Left lobe of liver (tissue), 2 donors: ENCODE results near the gene ATG4A. TPM values are rescaled to one million over a fixed set of nuclear protein-coding genes. Genes with fewer than 3 reads are reported as not detected.

ENCODE experiments used
- ATAC-seq: fragments of 200-7000 bp; cut with Tn5 transposase; one replicate; pipeline ENCODE4 v1.9.1; 2020; ENCODE audit warnings: mild to moderate bottlenecking, moderate library complexity
- DNase-seq: peaks from one replicate; pipeline ENCODE4 v3.0.0-alpha.2; 2020; ENCODE audit warnings: low spot score
- total RNA-seq: library from RNA; stranded (reverse); gene quantifications from one replicate; pipeline ENCODE4 v1.2.1, GENCODE V29; 2021
- donor health status: DM: no; HTN: no; CAD: no; lungs with moderate emphysema.
- donor health status: DM: no; HTN: yes; CAD: no.

ATG4A gene
- total RNA-seq = 12.1 TPM

- DNase-seq (peak; percentile 94), ATAC-seq (peak; percentile 97)
Measured at GRCh38 chrX:108091264-108091877, at the start of gene ATG4A, which contains the start of gene PSMD10. Gene ATG4A (plus strand): TSS chrX:108091778. CDS start chrX:108091827, 49 bp downstream. Gene PSMD10 (minus strand): TSS chrX:108091542. CDS start chrX:108091520, 22 bp downstream.

DNA sequence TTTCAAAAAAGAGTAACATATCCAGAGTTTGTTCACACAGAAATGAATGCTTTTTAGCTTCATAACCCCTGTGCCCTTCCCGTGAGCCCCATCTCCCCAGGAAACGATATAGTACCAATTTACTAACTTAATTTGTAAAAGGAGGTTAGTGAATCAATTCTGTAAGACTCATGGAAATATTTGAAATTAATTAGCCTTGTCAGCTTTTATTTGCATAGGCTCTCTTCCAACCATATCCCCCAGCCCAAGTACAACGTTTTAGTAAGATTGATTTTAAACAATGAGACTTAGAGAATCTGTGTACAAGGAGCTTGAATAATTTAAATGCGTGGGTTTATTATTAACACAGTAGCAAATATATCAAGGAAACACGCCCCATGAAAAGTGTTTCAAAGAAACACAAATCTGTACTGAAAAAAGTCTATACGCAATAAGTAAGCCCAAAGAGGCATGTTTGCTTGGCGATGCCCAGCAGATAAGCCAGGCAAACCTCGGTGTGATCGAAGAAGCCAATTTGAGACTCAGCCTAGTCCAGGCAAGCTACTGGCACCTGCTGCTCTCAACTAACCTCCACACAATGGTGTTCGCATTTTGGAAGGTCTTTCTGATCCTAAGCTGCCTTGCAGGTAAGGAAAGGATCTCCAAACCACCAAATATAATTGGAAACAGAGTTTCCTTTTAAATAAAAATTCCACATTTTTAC is 46.9 kb upstream of the ATG4A start, which contains the start of gene VSIG1:
TSS of gene VSIG1 (plus strand) at position 512 of the 703 bp plus-strand sequence. CDS start at position 578, 66 bp downstream.
- peak; percentile 39 for ATAC-seq
- DNase-seq = no peak

DNA sequence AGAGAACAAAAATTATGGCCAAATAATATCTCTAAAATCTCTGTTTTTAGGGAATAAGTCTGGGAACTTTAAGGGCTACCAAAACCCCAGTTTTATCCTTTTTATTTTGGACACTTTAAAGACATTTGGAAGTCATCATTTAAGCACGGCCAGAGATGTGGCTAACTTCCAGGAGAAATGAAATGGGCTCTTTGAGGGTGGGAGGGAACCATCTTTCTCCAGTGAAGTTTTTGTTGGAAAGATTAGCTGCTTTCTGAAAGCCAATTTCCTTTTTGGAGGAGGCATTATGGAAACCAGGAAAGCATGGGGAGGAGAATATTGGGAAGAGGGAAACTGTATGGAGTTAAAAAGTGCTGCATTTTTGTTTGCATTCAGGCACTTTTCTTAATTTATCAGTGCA is 41.9 kb upstream of the ATG4A start:
- no peak for ATAC-seq
- no peak for DNase-seq

- no peak for ATAC-seq
Measured at GRCh38 chrX:108053218-108053617, 38.4 kb upstream of the ATG4A start.

DNA sequence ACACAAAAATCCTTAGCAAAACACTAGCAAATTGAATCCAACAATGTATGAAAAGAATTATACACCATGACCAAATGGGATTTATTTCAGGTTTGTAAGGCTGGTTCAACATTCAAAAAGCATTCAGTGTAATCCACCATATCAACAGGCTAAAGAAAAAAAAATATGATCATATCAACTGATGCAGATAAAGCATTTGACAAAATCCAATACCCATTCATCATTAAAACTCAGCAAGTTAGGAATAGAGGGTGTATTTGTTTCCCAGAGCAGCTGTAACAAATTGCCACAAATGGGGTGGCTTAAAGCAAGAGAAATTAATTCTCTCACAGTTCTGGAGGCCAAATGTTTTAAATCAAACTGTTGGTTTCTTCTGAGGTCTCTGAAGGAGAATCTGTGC is 36.0 kb upstream of the ATG4A start:
- DNase-seq (no peak), ATAC-seq (no peak)

More at GRCh38 chrX:108053218-108053617, 38.4 kb upstream of the ATG4A start:
- no peak for DNase-seq

GRCh38 chrX:108059801-108060200 is 31.8 kb upstream of the ATG4A start:
- DNase-seq (no peak), ATAC-seq (no peak)

GRCh38 chrX:108064001-108064400 is 27.6 kb upstream of the ATG4A start:
- DNase-seq (no peak), ATAC-seq (no peak)

DNA sequence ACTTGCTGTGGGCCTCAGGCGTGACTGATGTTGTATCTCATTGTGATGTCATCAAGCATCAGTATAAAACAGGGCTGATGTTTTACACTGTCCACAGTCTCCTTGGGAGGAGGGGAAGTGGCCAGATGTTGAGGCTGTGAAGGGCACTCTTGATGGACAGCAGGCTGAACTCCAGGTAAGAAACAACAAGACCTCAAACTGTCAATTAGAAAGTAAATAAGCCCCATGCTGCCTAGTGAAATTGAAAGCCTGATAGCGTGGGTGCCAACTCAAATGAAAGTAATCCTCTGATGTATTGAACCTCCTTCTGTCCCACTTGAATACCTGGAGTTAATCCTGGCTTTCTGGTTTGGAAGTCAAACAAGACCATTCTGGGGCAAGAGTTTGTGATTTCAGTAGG is 27.0 kb upstream of the ATG4A start:
- ATAC-seq = no peak

DNA sequence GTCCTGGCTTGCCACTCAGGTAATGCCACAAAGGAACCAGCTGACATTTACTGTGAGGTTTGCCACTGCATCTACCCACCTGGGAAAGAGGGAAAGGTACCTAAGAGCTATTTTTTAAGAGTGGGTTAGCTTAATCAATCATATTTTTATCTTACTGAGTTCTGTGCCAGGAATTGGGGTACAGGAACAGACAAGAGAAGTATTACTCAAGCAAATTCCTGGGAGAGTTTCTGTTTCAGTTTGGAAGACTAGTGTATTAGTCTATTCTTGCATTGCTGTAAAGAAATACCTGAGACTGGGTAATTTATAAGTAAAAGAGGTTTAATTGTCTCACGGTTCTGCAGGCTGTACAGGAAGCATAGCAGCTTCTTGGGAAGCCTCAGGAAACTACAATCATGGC is 23.5 kb upstream of the ATG4A start:
- DNase-seq (no peak), ATAC-seq (no peak)

More for the DNA sequence above, 27.0 kb upstream of the ATG4A start:
- DNase-seq = no peak

DNA sequence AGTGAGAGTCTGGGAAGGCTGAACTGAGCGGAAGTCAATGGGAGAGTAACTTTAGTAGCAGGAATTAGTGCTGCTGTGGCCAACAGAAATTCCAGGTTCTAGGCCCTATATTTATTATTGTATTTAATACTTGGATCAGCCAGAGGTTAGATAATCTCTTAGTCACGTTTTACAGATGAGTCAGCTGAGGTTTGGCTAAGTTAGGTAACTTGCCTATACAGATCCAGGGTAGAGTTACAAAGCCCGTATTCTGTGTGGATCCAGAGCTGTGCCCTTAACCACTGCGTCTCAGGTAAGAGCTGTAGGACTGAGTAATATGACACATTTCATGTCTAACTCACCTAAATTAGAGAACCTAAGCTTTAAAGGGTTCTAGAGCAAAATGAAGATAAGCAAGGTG is 20.7 kb upstream of the ATG4A start:
- no peak for DNase-seq
- no peak for ATAC-seq

- ATAC-seq (no peak), DNase-seq (no peak)
Measured at GRCh38 chrX:108071578-108071977, 20.0 kb upstream of the ATG4A start.

DNA sequence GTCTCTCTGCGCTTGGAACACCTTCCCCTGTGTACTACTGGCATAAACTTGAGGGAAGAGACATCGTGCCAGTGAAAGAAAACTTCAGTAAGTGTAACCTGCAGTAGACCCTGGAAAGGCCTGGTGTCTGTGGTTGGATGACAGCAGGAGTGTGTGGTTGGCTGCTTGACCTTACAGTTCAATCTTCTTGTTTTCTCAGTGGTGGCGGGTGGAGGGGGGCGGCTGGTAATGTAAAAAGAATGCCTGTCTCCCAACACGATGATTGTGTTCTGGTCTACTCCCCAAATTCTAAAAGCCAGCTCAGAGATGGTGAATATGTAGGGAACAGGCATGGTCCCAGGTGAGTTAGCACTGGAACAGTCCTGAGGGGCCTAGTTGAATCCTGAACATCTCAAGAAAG is 18.8 kb upstream of the ATG4A start:
- DNase-seq = no peak
- no peak for ATAC-seq

- DNase-seq (no peak), ATAC-seq (no peak)
Measured at GRCh38 chrX:108081110-108081509, 10.5 kb upstream of the ATG4A start.

GRCh38 chrX:108087792-108088191 is 3.8 kb upstream of the ATG4A start:
- DNase-seq = no peak
- no peak for ATAC-seq

DNA sequence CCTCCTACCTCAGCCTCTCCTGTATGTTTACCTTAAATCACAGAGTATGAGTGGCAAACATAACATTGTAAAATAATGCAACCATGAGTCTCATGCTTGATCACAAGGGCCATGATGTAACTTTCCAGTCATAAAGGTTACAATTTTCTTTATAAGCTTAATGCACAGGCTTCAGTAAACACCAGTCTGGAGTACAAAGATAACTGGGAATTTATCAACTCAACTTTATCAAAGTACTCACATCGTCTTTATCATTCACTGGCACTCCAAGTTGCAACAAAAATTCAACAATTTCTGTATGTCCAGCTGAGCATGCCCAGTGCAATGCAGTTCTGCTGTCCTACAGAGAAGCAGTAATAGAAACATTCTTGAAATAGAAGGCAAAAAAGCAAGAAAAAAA is 3.1 kb upstream of the ATG4A start:
- DNase-seq (no peak), ATAC-seq (no peak)

- DNase-seq (no peak), ATAC-seq (no peak)
Measured at GRCh38 chrX:108090491-108091263, 901 bp upstream of the ATG4A start.

DNA sequence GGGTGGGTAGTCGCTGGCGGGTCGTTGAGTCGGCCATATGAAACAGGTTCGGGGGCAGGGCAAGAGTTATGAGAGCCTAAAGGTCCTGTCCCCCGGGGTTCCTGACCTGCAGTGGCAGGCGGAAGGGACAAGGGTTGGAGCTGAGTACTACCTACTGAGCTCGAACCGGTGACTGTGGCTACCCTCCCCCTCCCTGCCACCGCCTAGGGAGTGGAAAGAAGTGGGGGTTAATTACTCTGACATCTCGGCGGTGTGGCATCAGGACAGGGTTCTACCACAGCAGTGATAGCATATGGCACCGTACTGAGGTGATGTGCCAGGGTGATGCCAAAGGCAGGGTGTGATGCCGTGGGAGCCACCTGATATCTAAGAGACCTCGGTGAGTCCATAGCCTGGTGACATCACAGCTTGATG is 307 bp downstream of the ATG4A start:
- DNase-seq (no peak), ATAC-seq (peak; percentile 72)

DNA sequence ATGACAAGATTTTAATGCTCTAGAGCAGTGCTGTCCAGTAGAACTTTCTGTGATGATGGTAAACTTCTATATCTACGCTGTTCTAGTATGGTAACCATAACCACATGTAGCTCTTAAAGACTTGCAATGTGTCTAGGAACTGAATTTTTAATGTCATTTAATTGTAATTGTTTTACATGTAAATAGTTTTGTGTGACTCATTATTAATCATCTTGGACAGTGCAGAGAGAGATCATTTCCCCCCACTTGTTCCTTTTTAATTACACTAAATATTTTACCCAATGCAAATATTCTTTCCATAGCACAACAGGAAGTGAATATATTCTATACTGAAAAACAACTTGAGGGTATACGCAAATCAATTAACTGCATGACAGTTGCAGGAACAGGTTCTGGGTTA is 5.8 kb downstream of the ATG4A start:
- ATAC-seq (no peak), DNase-seq (no peak)

DNA sequence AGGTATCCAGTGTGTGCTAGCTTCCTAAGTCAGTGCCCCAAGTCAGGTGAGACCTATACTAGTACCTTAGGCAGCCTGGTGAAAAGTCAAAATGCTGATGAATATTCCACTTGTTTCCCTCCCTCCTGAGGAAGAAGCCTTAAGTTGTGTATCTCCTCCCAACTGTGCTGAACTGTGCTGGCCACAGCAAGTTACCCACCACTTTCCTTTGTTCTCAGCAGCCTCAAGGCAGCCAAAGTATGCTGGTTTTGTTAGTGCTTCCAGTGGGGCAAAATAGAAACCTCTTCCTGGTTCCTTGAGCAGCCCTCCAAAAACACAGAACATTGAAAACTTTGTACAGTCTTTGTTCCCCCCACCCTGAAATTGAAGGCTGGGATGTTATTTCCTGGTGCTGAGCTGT is 13.9 kb downstream of the ATG4A start:
- ATAC-seq (no peak), DNase-seq (no peak)

- no peak for DNase-seq
- ATAC-seq = no peak
Measured at GRCh38 chrX:108114541-108114940, 23.0 kb downstream of the ATG4A start.

- no peak for ATAC-seq
- no peak for DNase-seq
Measured at GRCh38 chrX:108117988-108118387, 26.4 kb downstream of the ATG4A start.

GRCh38 chrX:108121291-108121690 is 29.7 kb downstream of the ATG4A start:
- DNase-seq = no peak
- ATAC-seq = no peak
